Right lobe of liver (tissue), 4 donors: ENCODE results near the gene SCARF2.

Experiments
- CTCF ChIP-seq, 4 donors: fragments of 200-600 bp in 3 of 4; fragments of 450-650 bp in 1 of 4; IDR thresholded peaks; one replicate each; pipeline versions ENCODE4 v1.5.1 to v1.8.0; 2016 to 2022; ENCODE audit warnings: antibody characterized with exemption in 4 of 4, mild to moderate bottlenecking in 2 of 4
- POLR2A ChIP-seq: fragments of 450-650 bp; IDR thresholded peaks from one replicate; pipeline ENCODE4 v1.6.1; 2017; ENCODE audit warnings: antibody characterized with exemption, mild to moderate bottlenecking
- donor health status: DM: no; HTN: no; CAD: no.
- donor health status: DM: no; HTN: no; CAD: no.
- donor health status: DM: no; HTN: yes; CAD: no.

- TF ChIP-seq POLR2A (peak; percentile 73), CTCF (IDR thresholded peaks at IDR 0.05) (no peak)
These were observed 43.7 kb downstream of the SCARF2 start, which contains the start of gene ZNF74 for GRCh38 chr22:20393705-20394476.
